Measurements from ENCODE around the gene SH3BP2.
A peak's percentile ranks its signal among the peaks of the same experiment; 100 is the strongest.

SH3BP2 gene

GRCh38 chr4:2832981-2833670 is 40.2 kb downstream of the SH3BP2 start:
- DNase-seq (ENCODE audit: low read depth in 2 of 2) = no peak

- no peak for DNase-seq (ENCODE audit: low read depth in 2 of 2)
These were observed 40.8 kb downstream of the SH3BP2 start for GRCh38 chr4:2833671-2834000.

- no peak for DNase-seq (ENCODE audit: low read depth in 2 of 2)
These were observed 41.4 kb downstream of the SH3BP2 start for GRCh38 chr4:2834001-2834921.

GRCh38 chr4:2835978-2836377 is 43.1 kb downstream of the SH3BP2 start:
- no peak for DNase-seq (ENCODE audit: low read depth in 2 of 2)

- DNase-seq (ENCODE audit: low read depth in 2 of 2) = no peak
These were observed 43.5 kb downstream of the SH3BP2 start for GRCh38 chr4:2836391-2836859.

- no peak for DNase-seq (ENCODE audit: low read depth in 2 of 2)
These were observed 44.4 kb downstream of the SH3BP2 start for GRCh38 chr4:2837110-2837903.

- DNase-seq (ENCODE audit: low read depth in 2 of 2) = peak in 1 of 2 experiments; percentile 13
These were observed 45.1 kb downstream of the SH3BP2 start for GRCh38 chr4:2837904-2838496.

GRCh38 chr4:2839060-2839459 is 46.2 kb downstream of the SH3BP2 start:
- DNase-seq (ENCODE audit: low read depth in 2 of 2) = no peak

GRCh38 chr4:2842687-2843262 is 49.9 kb downstream of the SH3BP2 start:
- no peak for DNase-seq (ENCODE audit: low read depth in 2 of 2)

GRCh38 chr4:2843263-2843940 is 50.5 kb downstream of the SH3BP2 start, which contains the start of gene ADD1:
TSS of gene ADD1 (plus strand) at chr4:2843844. CDS start at chr4:2875916, 32,072 bp downstream.
- peak; percentile 77 to 78 for DNase-seq (ENCODE audit: low read depth in 2 of 2)

GRCh38 chr4:2843941-2844584 is 51.2 kb downstream of the SH3BP2 start:
- DNase-seq (ENCODE audit: low read depth in 2 of 2) = no peak

- no peak for DNase-seq (ENCODE audit: low read depth in 2 of 2)
These were observed 53.3 kb downstream of the SH3BP2 start for GRCh38 chr4:2846172-2846571.

- no peak for DNase-seq (ENCODE audit: low read depth in 2 of 2)
These were observed 54.5 kb downstream of the SH3BP2 start for GRCh38 chr4:2847302-2847871.

- DNase-seq (ENCODE audit: low read depth in 2 of 2) = no peak
These were observed 55.6 kb downstream of the SH3BP2 start for GRCh38 chr4:2848449-2848848.

GRCh38 chr4:2849267-2850152 is 56.6 kb downstream of the SH3BP2 start:
- DNase-seq (ENCODE audit: low read depth in 2 of 2) = peak in 1 of 2 experiments; percentile 8

GRCh38 chr4:2850966-2851798 is 58.3 kb downstream of the SH3BP2 start:
- peak in 1 of 2 experiments; percentile 20 for DNase-seq (ENCODE audit: low read depth in 2 of 2)

GRCh38 chr4:2852481-2852921 is 59.6 kb downstream of the SH3BP2 start:
- no peak for DNase-seq (ENCODE audit: low read depth in 2 of 2)

GRCh38 chr4:2855584-2855983 is 62.7 kb downstream of the SH3BP2 start:
- DNase-seq (ENCODE audit: low read depth in 2 of 2) = no peak
